ENCODE measurements around the gene SLC16A10. TPM values are rescaled to one million over a fixed set of nuclear protein-coding genes. Genes with fewer than 3 reads are reported as not detected.
A peak's percentile ranks its signal among the peaks of the same experiment; 100 is the strongest.

Gene SLC16A10
- polyA plus RNA-seq, 3 donors, result 0.05 to 0.15 TPM; not detected in 1

- H3K9me3 ChIP-seq (replicated peaks in 1 of 2; ENCODE audit: control insufficient read depth in 1 of 2, insufficient read depth in 1 of 2, low read length in 2 of 2), result no peaks in the 10 kb centered on the region
- H3K27me3 ChIP-seq (ENCODE audit: control insufficient read depth in 2 of 2, insufficient read depth in 2 of 2, low read length in 2 of 2), result no peaks in the 10 kb centered on the region
- H3K36me3 Mint-ChIP-seq, result no peaks in the 10 kb centered on the region
- H3K4me3 ChIP-seq (replicated peaks in 1 of 3; ENCODE audit: low read depth in 2 of 3, low read length in 3 of 3), result no peak overlapping the region
- 56% methylated on average over 5 of the region's 6 CpGs for WGBS (ENCODE audit: insufficient coverage)
- peaks cover 0 to 1% (median 0%) of the 10 kb centered on the region in 7 donors for H3K9me3 Mint-ChIP-seq
- no peak for DNase-seq
- no peak overlapping the region for H3K27ac ChIP-seq (ENCODE audit: low read depth in 1 of 2, low read length in 2 of 2)
- no peak overlapping the region for H3K4me2 ChIP-seq (replicated peaks; ENCODE audit: extremely low read depth, low read length, poor library complexity, severe bottlenecking)
- no peak overlapping the region for H3K9ac ChIP-seq (ENCODE audit: insufficient read depth, low read length, poor library complexity, severe bottlenecking)
- no peaks in the 10 kb centered on the region for H3K4me1 Mint-ChIP-seq
- no peaks in the 10 kb centered on the region for H3K27me3 Mint-ChIP-seq (ENCODE audit: low read depth in 3 of 3)
- intact Hi-C loops (cut with micrococcal nuclease), result no loop called here
- H4K20me1 ChIP-seq (ENCODE audit: insufficient read depth, low read length), result no peaks in the 10 kb centered on the region
- peak overlapping the region; percentile 3 for H2AFZ ChIP-seq (ENCODE audit: insufficient read depth, low read depth, low read length, poor library complexity, severe bottlenecking)
- H3K79me2 ChIP-seq (ENCODE audit: insufficient read depth, low read length), result no peaks in the 10 kb centered on the region
- H3K27ac Mint-ChIP-seq, result no peak overlapping the region
- no peak overlapping the region for H3K4me3 Mint-ChIP-seq
- TF ChIP-seq, protein P1, sequence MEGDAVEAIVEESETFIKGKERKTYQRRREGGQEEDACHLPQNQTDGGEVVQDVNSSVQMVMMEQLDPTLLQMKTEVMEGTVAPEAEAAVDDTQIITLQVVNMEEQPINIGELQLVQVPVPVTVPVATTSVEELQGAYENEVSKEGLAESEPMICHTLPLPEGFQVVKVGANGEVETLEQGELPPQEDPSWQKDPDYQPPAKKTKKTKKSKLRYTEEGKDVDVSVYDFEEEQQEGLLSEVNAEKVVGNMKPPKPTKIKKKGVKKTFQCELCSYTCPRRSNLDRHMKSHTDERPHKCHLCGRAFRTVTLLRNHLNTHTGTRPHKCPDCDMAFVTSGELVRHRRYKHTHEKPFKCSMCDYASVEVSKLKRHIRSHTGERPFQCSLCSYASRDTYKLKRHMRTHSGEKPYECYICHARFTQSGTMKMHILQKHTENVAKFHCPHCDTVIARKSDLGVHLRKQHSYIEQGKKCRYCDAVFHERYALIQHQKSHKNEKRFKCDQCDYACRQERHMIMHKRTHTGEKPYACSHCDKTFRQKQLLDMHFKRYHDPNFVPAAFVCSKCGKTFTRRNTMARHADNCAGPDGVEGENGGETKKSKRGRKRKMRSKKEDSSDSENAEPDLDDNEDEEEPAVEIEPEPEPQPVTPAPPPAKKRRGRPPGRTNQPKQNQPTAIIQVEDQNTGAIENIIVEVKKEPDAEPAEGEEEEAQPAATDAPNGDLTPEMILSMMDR (IDR thresholded peaks at IDR 0.05), result no peak
- H3K36me3 ChIP-seq (replicated peaks in 1 of 2; ENCODE audit: control insufficient read depth in 1 of 2, insufficient read depth in 2 of 2, low read length in 2 of 2), result no peaks in the 10 kb centered on the region
- H3K4me1 ChIP-seq (ENCODE audit: control insufficient read depth in 1 of 2, insufficient read depth in 2 of 2, low read length in 2 of 2), result no peaks in the 10 kb centered on the region
These were observed 97.7 kb downstream of the SLC16A10 start for GRCh38 chr6:111184827-111185532.

DNA sequence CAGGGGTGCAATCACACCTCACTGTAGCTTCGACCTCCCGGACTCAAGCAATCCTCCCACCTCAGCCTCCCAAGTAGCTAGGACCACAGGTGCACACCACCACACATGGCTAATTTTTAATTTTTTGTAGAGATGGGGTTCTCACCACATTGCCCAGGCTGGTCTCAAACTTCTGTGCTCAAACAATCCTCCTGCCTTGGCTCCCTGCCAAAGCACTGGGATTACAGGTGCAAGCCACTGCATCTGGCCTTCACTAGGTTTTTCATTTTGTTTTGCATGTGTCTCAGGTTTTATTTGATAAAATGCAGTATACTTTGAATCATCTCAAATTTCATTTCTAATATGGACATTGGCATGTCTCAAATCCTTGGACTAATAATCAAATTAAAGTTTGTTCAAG, 98.7 kb downstream of the SLC16A10 start:
- Mint-ChIP-seq H3K36me3 (no peaks in the 10 kb centered on the region), H3K4me3 (no peak overlapping the region), H3K27me3 (ENCODE audit: low read depth in 3 of 3) (no peaks in the 10 kb centered on the region), H3K27ac (no peak overlapping the region), H3K9me3 (peaks cover 0 to 3% (median 0%) of the 10 kb centered on the region in 7 donors), H3K4me1 (no peaks in the 10 kb centered on the region)
- Histone ChIP-seq H3K27me3 (ENCODE audit: control insufficient read depth in 2 of 2, insufficient read depth in 2 of 2, low read length in 2 of 2) (no peaks in the 10 kb centered on the region), H2AFZ (ENCODE audit: insufficient read depth, low read depth, low read length, poor library complexity, severe bottlenecking) (no peak overlapping the region), H3K4me3 (replicated peaks in 1 of 3; ENCODE audit: low read depth in 2 of 3, low read length in 3 of 3) (no peak overlapping the region), H3K9me3 (replicated peaks in 1 of 2; ENCODE audit: control insufficient read depth in 1 of 2, insufficient read depth in 1 of 2, low read length in 2 of 2) (peaks cover 0 to 2% of the 10 kb centered on the region in 2 donors), H3K36me3 (replicated peaks in 1 of 2; ENCODE audit: control insufficient read depth in 1 of 2, insufficient read depth in 2 of 2, low read length in 2 of 2) (no peaks in the 10 kb centered on the region), H3K27ac (ENCODE audit: low read depth in 1 of 2, low read length in 2 of 2) (no peak overlapping the region), H3K4me1 (ENCODE audit: control insufficient read depth in 1 of 2, insufficient read depth in 2 of 2, low read length in 2 of 2) (no peaks in the 10 kb centered on the region), H3K9ac (ENCODE audit: insufficient read depth, low read length, poor library complexity, severe bottlenecking) (no peak overlapping the region), H4K20me1 (ENCODE audit: insufficient read depth, low read length) (no peaks in the 10 kb centered on the region), H3K79me2 (ENCODE audit: insufficient read depth, low read length) (no peaks in the 10 kb centered on the region), H3K4me2 (replicated peaks; ENCODE audit: extremely low read depth, low read length, poor library complexity, severe bottlenecking) (no peak overlapping the region)
- no peak for DNase-seq
- TF ChIP-seq, protein P1 (IDR thresholded peaks at IDR 0.05), result no peak
- no CpG with 5 or more reads among the region's 2 CpGs for WGBS (ENCODE audit: insufficient coverage)
- intact Hi-C loops (cut with micrococcal nuclease), result no loop called here

All from CD14-positive monocyte (primary cell).